GM13977 (cell line): ENCODE measurements around the gene VWCE.
"Not testable (repeated sequence)": the region's sequence is repeated elsewhere in the genome, so short reads cannot be mapped to it uniquely, and the experiment has no call there.

Experiments
- DNase-seq: peaks from one replicate; pipeline ENCODE4 v3.0.0; 2012; ENCODE audit warnings: low spot score
- in situ Hi-C: fragments of 300-500 bp; cut with MboI; formaldehyde crosslinking; loops from one replicate; pipeline ENCODE4 v1.12.0; 2022; ENCODE audit warnings: low sequenced_read_pairs, low pct_unique_long_range_greater_than_20kb, mixed read lengths, inconsistent platforms; ENCODE audit not compliant: unreplicated experiment

Gene VWCE

GRCh38 chr11:61229458-61229857, 65.7 kb downstream of the VWCE start:
- in situ Hi-C loops, DNase-seq: not testable (repeated sequence)

- in situ Hi-C loops, DNase-seq: not testable (repeated sequence)
Measured at GRCh38 chr11:61226457-61227137, 68.5 kb downstream of the VWCE start.

- in situ Hi-C loops, DNase-seq: not testable (repeated sequence)
Measured at GRCh38 chr11:61222692-61223091, 72.4 kb downstream of the VWCE start.

GRCh38 chr11:61222047-61222446, 73.1 kb downstream of the VWCE start, which contains the start of gene PGA4:
Gene PGA4, plus strand, starts transcription at chr11:61222347. Its CDS starts 54 bp downstream, at chr11:61222401.
- in situ Hi-C loops, DNase-seq: not testable (repeated sequence)

GRCh38 chr11:61219016-61219415, 76.1 kb downstream of the VWCE start:
- in situ Hi-C loops, DNase-seq: not testable (repeated sequence)

- DNase-seq, in situ Hi-C loops: not testable (repeated sequence)
Measured at GRCh38 chr11:61218306-61218705, 76.8 kb downstream of the VWCE start.

- DNase-seq, in situ Hi-C loops: not testable (repeated sequence)
Measured at GRCh38 chr11:61213711-61214324, 81.3 kb downstream of the VWCE start.

GRCh38 chr11:61212202-61212601, 82.9 kb downstream of the VWCE start:
- DNase-seq, in situ Hi-C loops: not testable (repeated sequence)

- DNase-seq, in situ Hi-C loops: not testable (repeated sequence)
Measured at GRCh38 chr11:61211327-61211952, 83.7 kb downstream of the VWCE start.

GRCh38 chr11:61210629-61211028, 84.5 kb downstream of the VWCE start:
- DNase-seq, in situ Hi-C loops: not testable (repeated sequence)
